Liver (tissue), 3 donors: ENCODE results near the gene QSOX1.

Source experiments
- ATF3 ChIP-seq: IDR thresholded peaks from 2 replicates; pipeline ENCODE4 v1.6.1; 2016; ENCODE audit warnings: antibody characterized with exemption
- CTCF ChIP-seq: fragments of 150-350 bp; IDR thresholded peaks from 2 replicates; pipeline ENCODE4 v1.5.1; 2017; ENCODE audit warnings: improper control_type of control experiment, low read depth, low read length; ENCODE audit not compliant: missing input control
- EGR1 ChIP-seq, 2 donors: IDR thresholded peaks; 2 replicates each; pipeline ENCODE4 v1.6.1; 2016 to 2018; ENCODE audit warnings: antibody characterized with exemption in 2 of 2, low read depth in 2 of 2
- GABPA ChIP-seq, 2 donors: IDR thresholded peaks in 1 of 2; conservative IDR thresholded peaks in 1 of 2; 2 replicates each; pipeline ENCODE4 v1.6.1; 2016; ENCODE audit warnings: antibody characterized with exemption in 2 of 2, mild to moderate bottlenecking in 1 of 2, moderate library complexity in 1 of 2
- JUND ChIP-seq, 2 donors: IDR thresholded peaks; 2 replicates each; pipeline ENCODE4 v1.6.1; 2016; ENCODE audit warnings: antibody characterized with exemption in 2 of 2
- MAX ChIP-seq: IDR thresholded peaks from 2 replicates; pipeline ENCODE4 v1.6.1; 2016; ENCODE audit warnings: antibody characterized with exemption
- NR2F2 ChIP-seq: IDR thresholded peaks from 2 replicates; pipeline ENCODE4 v1.6.1; 2016; ENCODE audit warnings: antibody characterized with exemption
- REST ChIP-seq: IDR thresholded peaks from 2 replicates; pipeline ENCODE4 v1.6.1; 2016; ENCODE audit warnings: antibody characterized with exemption, mild to moderate bottlenecking
- RXRA ChIP-seq, 2 donors: IDR thresholded peaks; 2 replicates each; pipeline ENCODE4 v1.6.1; 2017 to 2018; ENCODE audit warnings: antibody characterized with exemption in 2 of 2, mild to moderate bottlenecking in 1 of 2
- TAF1 ChIP-seq: conservative IDR thresholded peaks from 2 replicates; pipeline ENCODE4 v1.6.1; 2016; ENCODE audit warnings: antibody characterized with exemption, mild to moderate bottlenecking
- donor health status: healthy.
- donor health status: healthy.

- TF ChIP-seq TAF1: no peak
- TF ChIP-seq CTCF: no peak
- TF ChIP-seq NR2F2: no peak
- no peak for TF ChIP-seq RXRA (IDR thresholded peaks at IDR 0.05)
- no peak for TF ChIP-seq MAX
- TF ChIP-seq GABPA (IDR thresholded peaks at IDR 0.05 in 1 of 2, conservative IDR thresholded peaks at IDR 0.05 in 1 of 2): no peak
- no peak for TF ChIP-seq ATF3
- TF ChIP-seq EGR1 (IDR thresholded peaks at IDR 0.05; ENCODE audit: low read depth in 2 of 2): no peak
- no peak for TF ChIP-seq REST
- no peak for TF ChIP-seq JUND (IDR thresholded peaks at IDR 0.05)
These were observed 18.2 kb upstream of the QSOX1 start for GRCh38 chr1:180136331-180136967.
